Ovary (tissue), 9 donors: ENCODE data around the gene P2RY4. TPM values are rescaled to one million over a fixed set of nuclear protein-coding genes. Genes with fewer than 3 reads are reported as not detected.
"Not testable (repeated sequence)": the region's sequence is repeated elsewhere in the genome, so short reads cannot be mapped to it uniquely, and the experiment has no call there.

Experiments
- DNase-seq, 5 donors: peaks; one replicate each; pipeline ENCODE4 v3.0.0-alpha.2; 2019 to 2020
- H3K27ac ChIP-seq, 2 donors: fragments of 200-600 bp; one replicate each; pipeline versions ENCODE4 v1.5.1 to v1.8.0; 2019 to 2022
- H3K27me3 ChIP-seq: fragments of 200-600 bp; one replicate; pipeline ENCODE4 v1.8.0; 2022
- H3K36me3 ChIP-seq: fragments of 200-600 bp; sonication (generic); one replicate; pipeline ENCODE4 v1.5.1; 2019
- H3K4me1 ChIP-seq: one replicate; pipeline ENCODE4 v1.8.1; 2013; ENCODE audit warnings: mild to moderate bottlenecking, moderate library complexity; ENCODE audit not compliant: insufficient read depth
- H3K4me3 ChIP-seq: fragments of 200-600 bp; sonication (generic); one replicate; pipeline ENCODE4 v1.5.1; 2017
- H3K9me3 ChIP-seq, 2 donors: fragments of 200-600 bp in 1 of 2; sonication (generic) in 1 of 2; one replicate each; pipeline versions ENCODE4 v1.5.1 to v1.8.1; 2013 to 2019; ENCODE audit warnings: mild to moderate bottlenecking in 1 of 2, moderate library complexity in 1 of 2
- CTCF ChIP-seq, 3 donors: fragments of 450-650 bp in 2 of 3; fragments of 200-600 bp in 1 of 3; IDR thresholded peaks; one replicate each; pipeline versions ENCODE4 v1.5.1 to v1.8.0; 2016 to 2022; ENCODE audit warnings: antibody characterized with exemption in 3 of 3, mild to moderate bottlenecking in 1 of 3
- EP300 ChIP-seq: sonication (generic); formaldehyde crosslinking; IDR thresholded peaks from one replicate; pipeline ENCODE4 v1.6.1; 2017; ENCODE audit warnings: antibody characterized with exemption
- POLR2A ChIP-seq: fragments of 450-650 bp; IDR thresholded peaks from one replicate; pipeline ENCODE4 v1.6.1; 2017; ENCODE audit warnings: antibody characterized with exemption, mild to moderate bottlenecking, moderate library complexity
- WGBS, 3 donors: extraction: QIAGEN DNeasy Blood & Tissue Kit in 1 of 3; methylation state at CpG; one replicate each; pipeline versions ENCODE4 v1.1.5 to v1.1.7; 2013 to 2017; 5-methylcytosine and 5-hydroxymethylcytosine counted together
- intact Hi-C, 4 donors: fragments of 100-400 bp; cut with DNase I; formaldehyde crosslinking; loops; one replicate each; pipeline versions ENCODE4 v1.11.0 to v1.15.1; 2022 to 2023
- polyA plus RNA-seq, 2 donors: library from polyadenylated mRNA; stranded (reverse); fragments of 200-250 nt in 1 of 2; fragments of 350-450 nt in 1 of 2; fragmentation: Illumina TruSeq in 1 of 2; extraction: RNeasy Lipid Tissue Mini Kit (QIAGEN cat#74804) in 1 of 2; gene quantifications; one replicate each; pipeline ENCODE4 v1.2.3, GENCODE V29; 2013 to 2014
- total RNA-seq, 7 donors: library from RNA; depleted of rRNA in 2 of 7; stranded (reverse); fragments of >200 nt in 2 of 7; fragmentation: NEBNext Ultra II Directional in 3 of 7; extraction: Animal tissue kit (Norgen Biotek cat#: 25700) in 3 of 7; gene quantifications; one replicate each; pipeline versions ENCODE4 v1.1.0 to v1.2.4, GENCODE V29; 2016 to 2023
- donor health status: DM: no; HTN: no; CAD: no; lungs with moderate emphysema.
- donor health status: DM: no; HTN: no; CAD: no.
- donor health status: Bipolar disorder and iron deficiency.
- donor health status: DM: yes; HTN: yes; CAD: no.
- donor health status: DM: no; HTN: no; CAD: no.
- donor health status: DM: yes; HTN: yes; CAD: no.

The P2RY4 gene
- total and polyA plus RNA-seq, 9 donors, result 0.10 to 0.57 (median 0.46) TPM; not detected in 5

GRCh38 chrX:70253377-70254062 lies 6.5 kb downstream of the P2RY4 start:
- H3K4me3 ChIP-seq, result no peak overlapping the region
- no peak for DNase-seq
- no peak overlapping the region for H3K27ac ChIP-seq
- 62 to 74% (median 67%) methylated on average over 3 of the region's 3 CpGs for WGBS, 3 donors
- no peaks in the 10 kb centered on the region for H3K36me3 ChIP-seq
- no peaks in the 10 kb centered on the region for H3K9me3 ChIP-seq
- intact Hi-C loops, result no loop called here
- H3K4me1 ChIP-seq, result no peaks in the 10 kb centered on the region
- H3K27me3 ChIP-seq, result no peaks in the 10 kb centered on the region
- TF ChIP-seq CTCF (IDR thresholded peaks at IDR 0.05) (no peak), EP300 (no peak), POLR2A (no peak)

- Histone ChIP-seq H3K27me3 (no peaks in the 10 kb centered on the region), H3K27ac (no peak overlapping the region), H3K36me3 (no peaks in the 10 kb centered on the region), H3K4me3 (no peak overlapping the region), H3K9me3 (no peaks in the 10 kb centered on the region), H3K4me1 (no peaks in the 10 kb centered on the region)
- no peak for DNase-seq
- WGBS, 3 donors, result 45 to 59% (median 48%) methylated on average over 2 of the region's 2 CpGs
- intact Hi-C loops, result no loop called here
- TF ChIP-seq POLR2A (no peak), EP300 (no peak), CTCF (IDR thresholded peaks at IDR 0.05) (no peak)
Observed at GRCh38 chrX:70252491-70252890, 7.5 kb downstream of the P2RY4 start.

- Histone ChIP-seq H3K4me1 (no peaks in the 10 kb centered on the region), H3K4me3 (no peak overlapping the region), H3K27ac (no peak overlapping the region), H3K36me3 (peaks cover 2% of the 10 kb centered on the region), H3K9me3 (no peaks in the 10 kb centered on the region), H3K27me3 (no peaks in the 10 kb centered on the region)
- 76 to 90% (median 90%) methylated on average over 2 of the region's 2 CpGs for WGBS, 3 donors
- intact Hi-C loops, result no loop called here
- no peak for DNase-seq
- TF ChIP-seq EP300, result no peak
- TF ChIP-seq CTCF (IDR thresholded peaks at IDR 0.05), result no peak
- no peak for TF ChIP-seq POLR2A
Observed at GRCh38 chrX:70247252-70247651, 12.8 kb downstream of the P2RY4 start.

- intact Hi-C loops, result no loop called here
- 45 to 49% (median 47%) methylated on average over 6 of the region's 6 CpGs for WGBS, 3 donors
- DNase-seq, result no peak
Observed at GRCh38 chrX:70244881-70245280, 15.1 kb downstream of the P2RY4 start.

GRCh38 chrX:70243601-70244000 lies 16.4 kb downstream of the P2RY4 start:
- H3K27me3 ChIP-seq, intact Hi-C loops: not testable (repeated sequence)
- 62 to 75% (median 75%) methylated on average over 5 of the region's 5 CpGs for WGBS, 3 donors

More at GRCh38 chrX:70244881-70245280, 15.1 kb downstream of the P2RY4 start:
- TF ChIP-seq POLR2A, result no peak
- TF ChIP-seq EP300, result no peak
- TF ChIP-seq CTCF (IDR thresholded peaks at IDR 0.05), result no peak
- H3K27me3 ChIP-seq, result no peaks in the 10 kb centered on the region
- no peak overlapping the region for H3K4me3 ChIP-seq
- H3K9me3 ChIP-seq, result no peaks in the 10 kb centered on the region
- H3K36me3 ChIP-seq, result peaks cover 2% of the 10 kb centered on the region
- H3K27ac ChIP-seq, result no peak overlapping the region
- H3K4me1 ChIP-seq, result no peaks in the 10 kb centered on the region

More at GRCh38 chrX:70243601-70244000, 16.4 kb downstream of the P2RY4 start:
- not testable (repeated sequence) for H3K9me3 ChIP-seq, H3K4me3 ChIP-seq, H3K27ac ChIP-seq, DNase-seq, H3K4me1 ChIP-seq, H3K36me3 ChIP-seq
